ENCODE data around the gene KSR1. TPM values are rescaled to one million over a fixed set of nuclear protein-coding genes. Genes with fewer than 3 reads are reported as not detected.

The KSR1 gene
- total and polyA plus RNA-seq, 9 of the 15 experiments (the other 6 are each of a cell fraction or from before 2014, with no cell fraction given) = 1.4 to 51.7 (median 18.4) TPM

DNA sequence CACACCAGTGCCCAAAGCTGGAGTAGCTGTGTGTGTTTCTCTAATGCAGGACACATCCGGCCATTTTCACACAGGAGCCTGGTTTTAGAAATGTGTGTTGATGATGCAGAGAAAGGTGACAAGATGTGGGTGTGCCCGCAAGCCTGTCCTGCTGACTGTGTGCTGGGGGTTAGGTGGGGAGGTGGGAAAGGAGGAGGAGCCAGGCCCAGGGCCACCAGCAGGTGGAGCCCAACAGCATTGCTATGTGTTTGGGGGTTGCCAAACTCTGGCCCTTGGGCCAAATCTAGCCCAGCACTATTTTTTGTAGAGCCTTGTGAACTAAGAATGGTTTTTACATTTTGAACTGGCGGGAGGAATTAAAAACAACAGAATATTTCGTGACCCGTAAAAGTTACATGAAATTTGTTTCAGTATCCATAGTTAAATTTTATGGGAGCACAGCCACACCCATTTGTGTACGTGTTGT lies 113.0 kb downstream of the KSR1 start (continued):
- TF ChIP-seq, protein P1, sequence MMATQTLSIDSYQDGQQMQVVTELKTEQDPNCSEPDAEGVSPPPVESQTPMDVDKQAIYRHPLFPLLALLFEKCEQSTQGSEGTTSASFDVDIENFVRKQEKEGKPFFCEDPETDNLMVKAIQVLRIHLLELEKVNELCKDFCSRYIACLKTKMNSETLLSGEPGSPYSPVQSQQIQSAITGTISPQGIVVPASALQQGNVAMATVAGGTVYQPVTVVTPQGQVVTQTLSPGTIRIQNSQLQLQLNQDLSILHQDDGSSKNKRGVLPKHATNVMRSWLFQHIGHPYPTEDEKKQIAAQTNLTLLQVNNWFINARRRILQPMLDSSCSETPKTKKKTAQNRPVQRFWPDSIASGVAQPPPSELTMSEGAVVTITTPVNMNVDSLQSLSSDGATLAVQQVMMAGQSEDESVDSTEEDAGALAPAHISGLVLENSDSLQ (IDR thresholded peaks at IDR 0.05) = peak; percentile 45
- TF ChIP-seq KLF1 (tag; IDR thresholded peaks at IDR 0.05) (no peak), ZC3H8 (IDR thresholded peaks at IDR 0.05) (no peak), HMG20A (CRISPR knock-in tag; conservative IDR thresholded peaks at IDR 0.05) (no peak), NBN (IDR thresholded peaks at IDR 0.05; ENCODE audit: low read depth) (peak; percentile 79), EZH2 (IDR thresholded peaks at IDR 0.05; ENCODE audit: borderline replicate concordance, low read depth, low read length) (no peak), DACH1 (IDR thresholded peaks at IDR 0.05; ENCODE audit: partially characterized antibody) (no peak), ZNF586 (CRISPR knock-in tag; conservative IDR thresholded peaks at IDR 0.05) (no peak), ZNF830 (CRISPR knock-in tag; IDR thresholded peaks at IDR 0.05) (no peak), ARID1B (IDR thresholded peaks at IDR 0.05) (peak; percentile 58), DMBX1 (CRISPR knock-in tag; IDR thresholded peaks at IDR 0.05; ENCODE audit: borderline replicate concordance) (peak; percentile 90), RB1 (IDR thresholded peaks at IDR 0.05; ENCODE audit: low read depth) (no peak), RFX5 (IDR thresholded peaks at IDR 0.05; ENCODE audit: low read depth, low read length) (no peak), BDP1 (IDR thresholded peaks at IDR 0.05; ENCODE audit: insufficient read depth, insufficient read length) (no peak), SMC3 (conservative IDR thresholded peaks at IDR 0.05; ENCODE audit: insufficient read depth, low read depth, low read length) (peak; percentile 67), ZNF3 (CRISPR knock-in tag; IDR thresholded peaks at IDR 0.05) (no peak), PHTF2 (CRISPR knock-in tag; IDR thresholded peaks at IDR 0.05) (no peak), GTF2A2 (tag; IDR thresholded peaks at IDR 0.05) (no peak), RBM34 (IDR thresholded peaks at IDR 0.05; ENCODE audit: borderline replicate concordance, insufficient read depth, low read length) (no peak)
- TF ChIP-seq, protein P2, sequence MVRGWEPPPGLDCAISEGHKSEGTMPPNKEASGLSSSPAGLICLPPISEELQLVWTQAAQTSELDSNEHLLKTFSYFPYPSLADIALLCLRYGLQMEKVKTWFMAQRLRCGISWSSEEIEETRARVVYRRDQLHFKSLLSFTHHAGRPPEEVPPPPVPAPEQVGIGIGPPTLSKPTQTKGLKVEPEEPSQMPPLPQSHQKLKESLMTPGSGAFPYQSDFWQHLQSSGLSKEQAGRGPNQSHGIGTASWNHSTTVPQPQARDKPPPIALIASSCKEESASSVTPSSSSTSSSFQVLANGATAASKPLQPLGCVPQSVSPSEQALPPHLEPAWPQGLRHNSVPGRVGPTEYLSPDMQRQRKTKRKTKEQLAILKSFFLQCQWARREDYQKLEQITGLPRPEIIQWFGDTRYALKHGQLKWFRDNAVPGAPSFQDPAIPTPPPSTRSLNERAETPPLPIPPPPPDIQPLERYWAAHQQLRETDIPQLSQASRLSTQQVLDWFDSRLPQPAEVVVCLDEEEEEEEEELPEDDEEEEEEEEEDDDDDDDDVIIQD (CRISPR knock-in tag; IDR thresholded peaks at IDR 0.05) = no peak
- TF ChIP-seq, protein P3, sequence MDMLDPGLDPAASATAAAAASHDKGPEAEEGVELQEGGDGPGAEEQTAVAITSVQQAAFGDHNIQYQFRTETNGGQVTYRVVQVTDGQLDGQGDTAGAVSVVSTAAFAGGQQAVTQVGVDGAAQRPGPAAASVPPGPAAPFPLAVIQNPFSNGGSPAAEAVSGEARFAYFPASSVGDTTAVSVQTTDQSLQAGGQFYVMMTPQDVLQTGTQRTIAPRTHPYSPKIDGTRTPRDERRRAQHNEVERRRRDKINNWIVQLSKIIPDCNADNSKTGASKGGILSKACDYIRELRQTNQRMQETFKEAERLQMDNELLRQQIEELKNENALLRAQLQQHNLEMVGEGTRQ (CRISPR knock-in tag; IDR thresholded peaks at IDR 0.05) = no peak
- TF ChIP-seq, protein P4, sequence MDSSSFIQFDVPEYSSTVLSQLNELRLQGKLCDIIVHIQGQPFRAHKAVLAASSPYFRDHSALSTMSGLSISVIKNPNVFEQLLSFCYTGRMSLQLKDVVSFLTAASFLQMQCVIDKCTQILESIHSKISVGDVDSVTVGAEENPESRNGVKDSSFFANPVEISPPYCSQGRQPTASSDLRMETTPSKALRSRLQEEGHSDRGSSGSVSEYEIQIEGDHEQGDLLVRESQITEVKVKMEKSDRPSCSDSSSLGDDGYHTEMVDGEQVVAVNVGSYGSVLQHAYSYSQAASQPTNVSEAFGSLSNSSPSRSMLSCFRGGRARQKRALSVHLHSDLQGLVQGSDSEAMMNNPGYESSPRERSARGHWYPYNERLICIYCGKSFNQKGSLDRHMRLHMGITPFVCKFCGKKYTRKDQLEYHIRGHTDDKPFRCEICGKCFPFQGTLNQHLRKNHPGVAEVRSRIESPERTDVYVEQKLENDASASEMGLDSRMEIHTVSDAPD (CRISPR knock-in tag; IDR thresholded peaks at IDR 0.05) = 0 out of 2 replicates have a peak, but pooled peaks have one; percentile 37
- TF ChIP-seq, protein P5, sequence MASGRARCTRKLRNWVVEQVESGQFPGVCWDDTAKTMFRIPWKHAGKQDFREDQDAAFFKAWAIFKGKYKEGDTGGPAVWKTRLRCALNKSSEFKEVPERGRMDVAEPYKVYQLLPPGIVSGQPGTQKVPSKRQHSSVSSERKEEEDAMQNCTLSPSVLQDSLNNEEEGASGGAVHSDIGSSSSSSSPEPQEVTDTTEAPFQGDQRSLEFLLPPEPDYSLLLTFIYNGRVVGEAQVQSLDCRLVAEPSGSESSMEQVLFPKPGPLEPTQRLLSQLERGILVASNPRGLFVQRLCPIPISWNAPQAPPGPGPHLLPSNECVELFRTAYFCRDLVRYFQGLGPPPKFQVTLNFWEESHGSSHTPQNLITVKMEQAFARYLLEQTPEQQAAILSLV (tag; IDR thresholded peaks at IDR 0.05) = no peak
